ENCODE data around the gene ACP5. TPM values are rescaled to one million over a fixed set of nuclear protein-coding genes. Genes with fewer than 3 reads are reported as not detected.

Gene ACP5
- total RNA-seq, 2 experiments from 2014 or later: 13.4 to 15.3 TPM

DNA sequence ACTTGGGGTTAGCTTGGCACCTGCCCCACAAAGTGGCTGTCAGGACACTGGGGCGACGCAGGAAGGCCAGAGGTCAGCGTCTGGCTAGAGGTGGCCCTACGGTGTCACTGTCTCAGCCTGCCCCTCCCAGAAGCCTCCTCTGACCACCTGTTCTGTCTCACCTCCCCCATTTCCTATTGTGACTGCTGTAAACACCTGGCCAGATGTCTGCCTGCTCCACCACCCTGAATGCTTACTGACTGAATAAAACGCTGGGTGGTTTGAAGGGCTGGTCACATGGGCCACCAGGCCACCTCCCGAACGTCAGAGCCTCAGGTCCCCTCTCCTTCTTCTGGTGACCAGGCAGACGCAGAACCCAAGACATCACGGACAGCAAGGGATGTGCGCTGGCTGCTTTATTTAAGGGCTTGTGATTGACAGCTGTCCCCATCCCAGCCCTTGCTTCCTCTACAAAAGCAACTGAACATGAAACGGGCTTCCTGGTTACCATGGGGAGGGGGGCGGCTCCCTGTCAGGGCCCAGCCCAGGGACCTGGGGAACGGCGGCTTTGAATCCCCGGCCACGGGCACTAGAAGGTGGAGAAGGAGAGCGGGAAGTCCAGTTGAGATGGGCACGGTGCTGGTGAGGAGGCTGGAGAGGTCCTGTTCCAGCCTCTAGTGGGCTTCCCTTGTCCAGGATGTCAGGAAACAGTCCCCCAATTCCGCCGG is 24.6 kb downstream of the ACP5 start:
- peaks cover 20% of the 10 kb centered on the region for H3K4me1 ChIP-seq (ENCODE audit: insufficient read depth, low read length)
- intact Hi-C loops (cut with DNase I, micrococcal nuclease): no loop called here
- no peak overlapping the region for H3K4me3 ChIP-seq (ENCODE audit: low read length)
- DNase-seq (no peak), ATAC-seq (ENCODE audit: poor library complexity) (no peak)
- no peak overlapping the region for H3K4me3 Mint-ChIP-seq
- H3K36me3 Mint-ChIP-seq (ENCODE audit: low read depth): peaks cover 27% of the 10 kb centered on the region
- H3K27me3 ChIP-seq (ENCODE audit: control insufficient read depth in 1 of 2, insufficient read depth in 2 of 2, low read length in 2 of 2): no peaks in the 10 kb centered on the region
- peaks cover 41% of the 10 kb centered on the region for H3K36me3 ChIP-seq (ENCODE audit: insufficient read depth, low read length)
- no peak overlapping the region for H3K27ac Mint-ChIP-seq
- peaks cover 22% of the 10 kb centered on the region for H3K4me1 Mint-ChIP-seq (ENCODE audit: low read depth)
- ChIA-PET POLR2A (interaction anchor here (1.1 kb wide), 1 partner anchor 17 kb away, joined by 3 read pairs; no protein-coding TSS in a partner anchor), CTCF (no interaction called here)
- H3K27me3 Mint-ChIP-seq: no peaks in the 10 kb centered on the region
- no peaks in the 10 kb centered on the region for H3K9me3 ChIP-seq (ENCODE audit: control insufficient read depth in 1 of 2, insufficient read depth in 1 of 2, low read length in 2 of 2)
- no peak overlapping the region for H3K27ac ChIP-seq (ENCODE audit: low read depth in 1 of 2, low read length in 2 of 2)
- TF ChIP-seq, protein P1, sequence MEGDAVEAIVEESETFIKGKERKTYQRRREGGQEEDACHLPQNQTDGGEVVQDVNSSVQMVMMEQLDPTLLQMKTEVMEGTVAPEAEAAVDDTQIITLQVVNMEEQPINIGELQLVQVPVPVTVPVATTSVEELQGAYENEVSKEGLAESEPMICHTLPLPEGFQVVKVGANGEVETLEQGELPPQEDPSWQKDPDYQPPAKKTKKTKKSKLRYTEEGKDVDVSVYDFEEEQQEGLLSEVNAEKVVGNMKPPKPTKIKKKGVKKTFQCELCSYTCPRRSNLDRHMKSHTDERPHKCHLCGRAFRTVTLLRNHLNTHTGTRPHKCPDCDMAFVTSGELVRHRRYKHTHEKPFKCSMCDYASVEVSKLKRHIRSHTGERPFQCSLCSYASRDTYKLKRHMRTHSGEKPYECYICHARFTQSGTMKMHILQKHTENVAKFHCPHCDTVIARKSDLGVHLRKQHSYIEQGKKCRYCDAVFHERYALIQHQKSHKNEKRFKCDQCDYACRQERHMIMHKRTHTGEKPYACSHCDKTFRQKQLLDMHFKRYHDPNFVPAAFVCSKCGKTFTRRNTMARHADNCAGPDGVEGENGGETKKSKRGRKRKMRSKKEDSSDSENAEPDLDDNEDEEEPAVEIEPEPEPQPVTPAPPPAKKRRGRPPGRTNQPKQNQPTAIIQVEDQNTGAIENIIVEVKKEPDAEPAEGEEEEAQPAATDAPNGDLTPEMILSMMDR (IDR thresholded peaks at IDR 0.05): no peak
- no peaks in the 10 kb centered on the region for H3K9me3 Mint-ChIP-seq

DNA sequence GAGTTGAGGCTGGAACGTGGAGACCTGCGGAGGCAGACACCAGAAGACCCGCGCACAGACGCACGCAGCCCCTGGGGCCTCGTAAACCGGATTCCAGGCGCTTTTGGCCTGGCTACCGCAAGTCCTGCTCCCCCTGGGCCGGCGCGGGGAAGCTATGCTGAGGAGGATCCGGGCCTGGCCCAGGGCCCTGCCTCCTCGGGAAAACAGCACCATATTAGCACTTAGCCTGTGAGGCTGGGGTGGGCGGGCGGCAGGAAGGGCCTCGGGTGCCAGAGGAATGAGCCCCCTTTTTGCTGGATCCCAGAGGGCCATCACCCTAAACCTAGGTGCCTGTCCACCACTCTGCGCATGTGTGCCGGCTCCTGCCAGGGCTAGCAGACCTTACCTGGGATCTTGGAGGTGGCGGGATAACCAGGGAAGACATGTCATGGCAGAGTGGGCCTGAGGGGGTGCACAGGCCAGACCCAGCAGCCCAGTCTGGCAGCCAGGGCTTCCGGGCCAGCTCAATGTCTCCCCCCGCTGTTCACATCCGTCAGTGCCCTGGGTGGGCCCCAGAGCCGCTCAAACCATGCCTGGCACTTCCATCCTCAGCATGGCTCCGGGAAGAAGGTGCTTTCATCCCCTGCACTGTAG is 25.7 kb downstream of the ACP5 start:
- CTCF ChIA-PET: no interaction called here
- Histone ChIP-seq H3K4me1 (ENCODE audit: insufficient read depth, low read length) (peaks cover 11% of the 10 kb centered on the region), H3K27me3 (ENCODE audit: control insufficient read depth in 1 of 2, insufficient read depth in 2 of 2, low read length in 2 of 2) (no peaks in the 10 kb centered on the region), H3K36me3 (ENCODE audit: insufficient read depth, low read length) (peaks cover 37% of the 10 kb centered on the region), H3K27ac (ENCODE audit: low read depth in 1 of 2, low read length in 2 of 2) (no peak overlapping the region), H3K4me3 (ENCODE audit: low read length) (no peak overlapping the region), H3K9me3 (ENCODE audit: control insufficient read depth in 1 of 2, insufficient read depth in 1 of 2, low read length in 2 of 2) (no peaks in the 10 kb centered on the region)
- Mint-ChIP-seq H3K4me1 (ENCODE audit: low read depth) (peaks cover 16% of the 10 kb centered on the region), H3K4me3 (no peak overlapping the region), H3K9me3 (no peaks in the 10 kb centered on the region), H3K27me3 (no peaks in the 10 kb centered on the region), H3K36me3 (ENCODE audit: low read depth) (peaks cover 22% of the 10 kb centered on the region), H3K27ac (no peak overlapping the region)
- POLR2A ChIA-PET: interaction anchor here (1.1 kb wide), 1 partner anchor 16 kb away, joined by 3 read pairs; no protein-coding TSS in a partner anchor
- DNase-seq: no peak
- TF ChIP-seq, protein P1 (IDR thresholded peaks at IDR 0.05): no peak
- intact Hi-C loops (cut with DNase I, micrococcal nuclease): no loop called here
- peak; percentile 29 for ATAC-seq (ENCODE audit: poor library complexity)

DNA sequence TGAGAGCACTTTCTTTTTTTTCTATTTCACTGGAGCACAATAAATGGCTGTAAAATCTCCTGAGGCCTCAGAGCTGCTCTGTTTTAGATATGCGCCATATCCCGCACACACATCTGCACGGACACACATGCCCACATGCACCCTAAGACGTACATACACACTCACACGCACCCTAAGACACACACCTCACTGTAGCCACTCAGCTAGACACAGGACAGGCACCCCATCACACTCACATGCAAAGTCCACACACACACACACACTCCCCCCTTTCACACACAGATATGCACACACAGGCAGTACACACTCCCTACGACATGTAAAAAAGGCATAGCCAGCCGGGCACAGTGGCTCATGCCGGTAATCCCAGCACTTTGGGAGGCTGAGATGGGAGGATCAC is 27.2 kb downstream of the ACP5 start:
- POLR2A ChIA-PET: no interaction called here
- TF ChIP-seq, protein P1 (IDR thresholded peaks at IDR 0.05): no peak
- intact Hi-C loops (cut with DNase I, micrococcal nuclease): no loop called here

More for the DNA sequence above, 27.2 kb downstream of the ACP5 start:
- Mint-ChIP-seq H3K27ac (no peak overlapping the region), H3K27me3 (no peaks in the 10 kb centered on the region), H3K9me3 (no peaks in the 10 kb centered on the region), H3K36me3 (ENCODE audit: low read depth) (peaks cover 14% of the 10 kb centered on the region), H3K4me3 (no peak overlapping the region), H3K4me1 (ENCODE audit: low read depth) (peaks cover 7% of the 10 kb centered on the region)
- no peak for DNase-seq
- H3K36me3 ChIP-seq (ENCODE audit: insufficient read depth, low read length): peaks cover 31% of the 10 kb centered on the region
- no peaks in the 10 kb centered on the region for H3K9me3 ChIP-seq (ENCODE audit: control insufficient read depth in 1 of 2, insufficient read depth in 1 of 2, low read length in 2 of 2)
- no peak overlapping the region for H3K27ac ChIP-seq (ENCODE audit: low read depth in 1 of 2, low read length in 2 of 2)
- H3K27me3 ChIP-seq (ENCODE audit: control insufficient read depth in 1 of 2, insufficient read depth in 2 of 2, low read length in 2 of 2): no peaks in the 10 kb centered on the region
- CTCF ChIA-PET: no interaction called here
- H3K4me1 ChIP-seq (ENCODE audit: insufficient read depth, low read length): peaks cover 9% of the 10 kb centered on the region
- no peak overlapping the region for H3K4me3 ChIP-seq (ENCODE audit: low read length)
- ATAC-seq (ENCODE audit: poor library complexity): no peak
